ENCODE data around the gene ATP1B4.

The ATP1B4 gene

GRCh38 chrX:120377179-120377578, 15.3 kb downstream of the ATP1B4 start:
- no peak for DNase-seq

- DNase-seq = no peak
Measured at GRCh38 chrX:120377715-120378114, 15.8 kb downstream of the ATP1B4 start.

GRCh38 chrX:120378570-120378969, 16.7 kb downstream of the ATP1B4 start:
- DNase-seq = no peak

GRCh38 chrX:120379937-120380681, 18.2 kb downstream of the ATP1B4 start:
- DNase-seq = no peak

- peak; percentile 4 for DNase-seq
Measured at GRCh38 chrX:120380699-120381098, 18.8 kb downstream of the ATP1B4 start.

- no peak for DNase-seq
Measured at GRCh38 chrX:120401301-120401700, 39.4 kb downstream of the ATP1B4 start.

- no peak for DNase-seq
Measured at GRCh38 chrX:120402369-120402768, 40.5 kb downstream of the ATP1B4 start.

GRCh38 chrX:120406638-120407037, 44.7 kb downstream of the ATP1B4 start:
- no peak for DNase-seq

- no peak for DNase-seq
Measured at GRCh38 chrX:120408168-120408567, 46.3 kb downstream of the ATP1B4 start.

- peak; percentile 3 for DNase-seq
Measured at GRCh38 chrX:120419463-120419862, 57.6 kb downstream of the ATP1B4 start.

GRCh38 chrX:120426599-120426998, 64.7 kb downstream of the ATP1B4 start:
- DNase-seq = no peak

- no peak for DNase-seq
Measured at GRCh38 chrX:120428309-120428708, 66.4 kb downstream of the ATP1B4 start.

- no peak for DNase-seq
Measured at GRCh38 chrX:120429776-120430540, 68.1 kb downstream of the ATP1B4 start.
